ENCODE measurements around the gene BAIAP2.

Gene BAIAP2

DNA sequence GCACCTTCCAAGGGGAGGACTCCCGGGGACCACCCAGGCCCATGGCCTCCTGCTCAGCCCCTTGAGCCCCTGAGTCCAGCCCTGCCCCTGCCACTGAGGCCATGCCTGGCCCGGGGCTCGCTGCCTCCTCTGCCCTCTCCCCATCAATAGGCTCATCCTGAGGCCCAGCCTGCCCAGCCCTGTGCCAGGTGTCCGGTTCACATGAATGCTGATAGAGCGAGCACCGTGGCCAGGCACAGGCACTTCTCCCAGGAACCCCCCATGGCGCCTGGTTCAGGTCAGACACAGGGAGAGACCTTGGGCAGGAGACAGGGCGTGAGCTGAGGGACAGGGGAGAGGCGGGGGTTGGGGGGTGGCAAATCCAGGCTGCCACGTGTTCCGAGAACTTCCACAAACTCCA is 127.5 kb downstream of the BAIAP2 start:
- Histone ChIP-seq H3K27me3 (peaks cover 42 to 77% (median 61%) of the 10 kb centered on the region in 11 experiments), H3K9ac (no peak overlapping the region), H3K4me2 (peak overlapping the region in 6 of 11 experiments; percentile 84 to 96 (median 91); a peak in 9 of 22 replicates), H3K9me3 (replicated peaks in 1 of 11) (no peaks in the 10 kb centered on the region), H3K27ac (no peak overlapping the region), H3K4me3 (no peak overlapping the region), H3K4me1 (peaks cover 48 to 74% (median 63%) of the 10 kb centered on the region in 10 experiments), H3K36me3 (no peaks in the 10 kb centered on the region), H4K20me1 (peaks cover 0 to 53% (median 16%) of the 10 kb centered on the region in 11 experiments; a peak in 16 of 22 replicates)
- TF ChIP-seq Cebpa-rat (IDR thresholded peaks at IDR 0.05): no peak

GRCh38 chr17:81163051-81163695 is 128.2 kb downstream of the BAIAP2 start:
- peaks cover 42 to 84% (median 68%) of the 10 kb centered on the region in 11 experiments for H3K27me3 ChIP-seq
- H3K4me2 ChIP-seq: peak overlapping the region in 6 of 11 experiments; percentile 88 to 95 (median 93); a peak in 8 of 22 replicates
- no peaks in the 10 kb centered on the region for H3K9me3 ChIP-seq (replicated peaks in 1 of 11)
- H3K4me1 ChIP-seq: peaks cover 45 to 81% (median 69%) of the 10 kb centered on the region in 10 experiments
- no peak overlapping the region for H3K4me3 ChIP-seq
- H4K20me1 ChIP-seq: peaks cover 0 to 59% (median 16%) of the 10 kb centered on the region in 11 experiments; a peak in 16 of 22 replicates
- H3K36me3 ChIP-seq: no peaks in the 10 kb centered on the region
- H3K9ac ChIP-seq: peak overlapping the region in 1 of 11 experiments; percentile 24; a peak in 1 of 22 replicates
- no peak for TF ChIP-seq Cebpa-rat (IDR thresholded peaks at IDR 0.05)
- H3K27ac ChIP-seq: no peak overlapping the region

GRCh38 chr17:81163703-81164370 is 128.9 kb downstream of the BAIAP2 start:
- H4K20me1 ChIP-seq: peaks cover 0 to 62% (median 16%) of the 10 kb centered on the region in 11 experiments; a peak in 16 of 22 replicates
- H3K27ac ChIP-seq: no peak overlapping the region
- no peak overlapping the region for H3K4me3 ChIP-seq
- no peaks in the 10 kb centered on the region for H3K9me3 ChIP-seq (replicated peaks in 1 of 11)
- H3K4me1 ChIP-seq: peaks cover 38 to 87% (median 74%) of the 10 kb centered on the region in 10 experiments
- H3K9ac ChIP-seq: peak overlapping the region in 2 of 11 experiments; percentile 24 to 28; a peak in 1 of 22 replicates
- TF ChIP-seq Cebpa-rat (IDR thresholded peaks at IDR 0.05): no peak
- H3K36me3 ChIP-seq: no peaks in the 10 kb centered on the region
- H3K27me3 ChIP-seq: peaks cover 42 to 89% (median 68%) of the 10 kb centered on the region in 11 experiments
- peak overlapping the region in 10 of 11 experiments; percentile 88 to 95 (median 93); a peak in 18 of 22 replicates for H3K4me2 ChIP-seq

DNA sequence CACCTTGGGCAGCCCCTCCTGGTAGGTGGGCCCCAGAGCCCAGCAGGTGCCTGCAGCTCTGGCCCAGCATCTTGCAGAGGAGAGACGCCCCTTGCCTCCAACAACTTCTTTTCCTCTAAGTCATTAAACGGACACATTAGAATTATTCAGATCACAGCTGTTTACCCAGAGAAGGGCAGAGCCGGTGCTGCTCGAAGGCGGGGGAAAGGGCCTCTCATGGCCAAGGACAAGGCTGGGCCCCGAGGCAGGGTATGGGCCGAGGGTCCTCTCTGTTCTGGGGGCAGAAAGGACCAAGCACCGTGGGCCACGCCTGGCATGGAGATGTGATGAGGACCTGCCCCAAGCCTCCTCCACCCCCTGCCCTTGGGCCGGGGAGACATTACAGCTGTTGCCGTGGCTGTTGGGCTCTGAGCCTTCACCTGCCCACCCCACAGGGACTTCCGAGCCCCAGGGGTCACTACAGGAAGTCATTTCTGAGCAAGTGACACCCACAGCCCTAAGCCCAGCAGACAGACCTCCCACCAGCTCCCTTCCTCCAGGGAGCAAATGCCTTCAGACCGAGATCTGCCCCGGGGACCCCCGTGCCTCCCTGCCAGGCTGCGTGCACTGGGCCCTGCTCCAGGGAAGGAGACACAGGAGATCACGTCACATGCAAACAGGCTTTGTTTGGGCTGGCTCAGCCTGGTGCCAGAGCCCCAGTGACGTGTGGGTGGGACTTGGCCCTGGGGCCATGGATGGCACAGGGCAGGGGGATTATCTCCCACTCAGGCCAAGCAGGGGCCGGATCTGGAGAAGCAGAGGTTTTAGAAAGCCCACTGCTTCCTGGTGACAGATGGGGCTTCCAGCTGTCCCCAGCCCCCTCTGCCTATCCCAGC is 129.7 kb downstream of the BAIAP2 start:
- peaks cover 31 to 90% (median 74%) of the 10 kb centered on the region in 10 experiments for H3K4me1 ChIP-seq
- H3K4me3 ChIP-seq: peak overlapping the region in 2 of 10 experiments; percentile 50 to 67; a peak in 3 of 20 replicates
- H3K27ac ChIP-seq: no peak overlapping the region
- H3K9ac ChIP-seq: peak overlapping the region in 4 of 11 experiments; percentile 28 to 75 (median 52); a peak in 8 of 22 replicates
- peaks cover 0 to 59% (median 16%) of the 10 kb centered on the region in 11 experiments; a peak in 16 of 22 replicates for H4K20me1 ChIP-seq
- no peaks in the 10 kb centered on the region for H3K9me3 ChIP-seq (replicated peaks in 1 of 11)
- TF ChIP-seq Cebpa-rat (IDR thresholded peaks at IDR 0.05): no peak
- H3K36me3 ChIP-seq: no peaks in the 10 kb centered on the region
- H3K4me2 ChIP-seq: peak overlapping the region; percentile 81 to 95 (median 92)
- peaks cover 42 to 86% (median 66%) of the 10 kb centered on the region in 11 experiments for H3K27me3 ChIP-seq

DNA sequence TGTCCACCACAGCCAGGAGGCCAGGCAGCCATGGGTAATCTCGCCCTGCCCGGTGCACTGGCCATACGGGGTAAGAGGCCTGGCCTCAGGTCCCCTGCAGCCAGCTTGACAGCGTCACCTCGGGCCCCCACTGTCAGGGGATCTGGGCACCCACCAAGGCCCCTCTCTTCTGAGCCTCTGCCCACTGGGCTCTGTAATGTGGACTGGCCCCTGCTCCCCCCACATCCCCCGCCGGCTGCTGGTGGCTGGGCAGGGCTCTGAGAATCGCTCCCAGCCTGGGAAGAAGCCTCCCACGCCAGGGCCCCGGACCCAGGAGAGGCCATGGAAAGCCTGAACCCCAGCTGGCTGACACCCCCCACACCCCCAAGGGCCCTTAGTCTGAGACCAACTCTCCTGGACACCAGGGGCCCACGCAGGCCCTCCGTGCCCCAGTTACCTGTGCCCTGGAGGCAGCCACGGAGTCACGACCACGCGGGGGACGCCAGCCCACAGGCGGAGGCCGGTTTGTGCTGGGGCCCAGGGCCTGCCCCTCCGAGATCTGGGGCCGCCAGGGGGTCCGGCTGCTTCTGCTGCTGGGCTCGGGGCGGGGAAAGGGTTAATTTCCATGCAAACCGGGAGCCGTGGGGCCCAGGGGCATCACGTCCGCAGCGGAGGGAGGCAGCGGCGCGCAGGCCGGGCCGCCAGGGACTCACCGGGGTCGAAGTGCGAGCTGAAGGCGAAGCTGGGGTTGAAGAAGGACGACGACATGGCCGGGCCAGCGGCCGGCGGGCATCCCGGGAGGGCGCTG is 130.5 kb downstream of the BAIAP2 start, which contains the start of gene PVALEF:
Gene PVALEF, plus strand, starts transcription at position 262 of the 787 bp plus-strand sequence. CDS start 15,720 bp downstream, outside the sequence.
- Histone ChIP-seq H3K4me1 (peaks cover 25 to 82% (median 68%) of the 10 kb centered on the region in 10 experiments), H3K27ac (no peak within 1 kb of the TSS; a peak in 1 of 22 replicates), H3K4me3 (peak within 1 kb of the TSS; percentile 41 to 67 (median 56); a peak in 19 of 20 replicates), H4K20me1 (peaks cover 0 to 56% (median 16%) of the 10 kb centered on the region in 11 experiments; a peak in 16 of 22 replicates), H3K36me3 (no peaks in the 10 kb centered on the region), H3K9me3 (replicated peaks in 1 of 11) (no peaks in the 10 kb centered on the region), H3K9ac (peak within 1 kb of the TSS in 8 of 11 experiments; percentile 28 to 75 (median 59); a peak in 15 of 22 replicates), H3K27me3 (peaks cover 40 to 78% (median 64%) of the 10 kb centered on the region in 11 experiments), H3K4me2 (peak within 1 kb of the TSS; percentile 81 to 95 (median 92))
- no peak for TF ChIP-seq Cebpa-rat (IDR thresholded peaks at IDR 0.05)

GRCh38 chr17:81166033-81166492 is 131.1 kb downstream of the BAIAP2 start, which contains the start of gene AATK:
Gene AATK, minus strand, starts transcription at chr17:81166221. Its CDS starts 229 bp downstream, at chr17:81165992.
- peaks cover 34 to 71% (median 57%) of the 10 kb centered on the region in 11 experiments for H3K27me3 ChIP-seq
- H3K4me2 ChIP-seq: peak within 1 kb of the TSS; percentile 81 to 95 (median 92)
- H3K9me3 ChIP-seq (replicated peaks in 1 of 11): no peaks in the 10 kb centered on the region
- peak within 1 kb of the TSS in 8 of 11 experiments; percentile 28 to 75 (median 59); a peak in 14 of 22 replicates for H3K9ac ChIP-seq
- H4K20me1 ChIP-seq: peaks cover 0 to 54% (median 16%) of the 10 kb centered on the region in 11 experiments; a peak in 16 of 22 replicates
- H3K36me3 ChIP-seq: no peaks in the 10 kb centered on the region
- no peak for TF ChIP-seq Cebpa-rat (IDR thresholded peaks at IDR 0.05)
- H3K4me3 ChIP-seq: peak within 1 kb of the TSS; percentile 41 to 67 (median 56); a peak in 19 of 20 replicates
- no peak within 1 kb of the TSS; a peak in 1 of 22 replicates for H3K27ac ChIP-seq
- peaks cover 18 to 75% (median 62%) of the 10 kb centered on the region in 10 experiments for H3K4me1 ChIP-seq
